SK-N-SH treated with all-trans-retinoic acid at 6 μM for 48 hours (cell line): ENCODE results near the gene ALDH8A1.
A peak's percentile ranks its signal among the peaks of the same experiment; 100 is the strongest.
"Not testable (repeated sequence)": the region's sequence is repeated elsewhere in the genome, so short reads cannot be mapped to it uniquely, and the experiment has no call there.

Experiments used
- ATAC-seq: fragments of 200-7000 bp; cut with Tn5 transposase; 3 replicates; pipeline ENCODE4 v1.9.1; 2020; ENCODE audit warnings: mild to moderate bottlenecking, moderate library complexity
- ARNTL ChIP-seq: fragments of 450-650 bp; formaldehyde crosslinking; IDR thresholded peaks from 2 replicates; pipeline ENCODE4 v1.5.0; 2020; ENCODE audit warnings: low read depth, mild to moderate bottlenecking, moderate library complexity, borderline replicate concordance
- BACH2 ChIP-seq: fragments of 250-450 bp; sonication (Bioruptor Pico); IDR thresholded peaks from 2 replicates; pipeline ENCODE4 v1.9.0; 2021; ENCODE audit warnings: mild to moderate bottlenecking, borderline replicate concordance
- CSDC2 ChIP-seq: fragments of 250-450 bp; sonication (Bioruptor Pico); IDR thresholded peaks from 2 replicates; pipeline ENCODE4 v1.5.0; 2020; ENCODE audit warnings: mild to moderate bottlenecking, moderate library complexity
- ESRRG ChIP-seq: fragments of 250-450 bp; sonication (Bioruptor Pico); IDR thresholded peaks from 2 replicates; pipeline ENCODE4 v1.6.1; 2021; ENCODE audit warnings: mild to moderate bottlenecking
- GLIS3 ChIP-seq: fragments of 250-450 bp; sonication (Bioruptor Pico); IDR thresholded peaks from 2 replicates; pipeline ENCODE4 v1.5.0; 2020; ENCODE audit warnings: mild to moderate bottlenecking, moderate library complexity
- ISL1 ChIP-seq: fragments of 250-450 bp; sonication (Bioruptor Pico); IDR thresholded peaks from 2 replicates; pipeline ENCODE4 v2.1.2; 2022; ENCODE audit warnings: mild to moderate bottlenecking, moderate library complexity
- OSR1 ChIP-seq: fragments of 250-450 bp; sonication (Bioruptor Pico); IDR thresholded peaks from 2 replicates; pipeline ENCODE4 v1.8.0; 2022; ENCODE audit warnings: moderate library complexity, mild to moderate bottlenecking, inconsistent platforms
- PPARA ChIP-seq: fragments of 250-450 bp; sonication (Bioruptor Pico); IDR thresholded peaks from 2 replicates; pipeline ENCODE4 v1.5.0; 2020; ENCODE audit warnings: mild to moderate bottlenecking, borderline replicate concordance
- SNAI2 ChIP-seq: fragments of 250-450 bp; sonication (Bioruptor Pico); IDR thresholded peaks from 2 replicates; pipeline ENCODE4 v1.5.0; 2020; ENCODE audit warnings: mild to moderate bottlenecking, moderate library complexity
- TOX ChIP-seq: fragments of 250-450 bp; sonication (Bioruptor Pico); IDR thresholded peaks from 2 replicates; pipeline ENCODE4 v1.8.0; 2021; ENCODE audit warnings: mild to moderate bottlenecking, moderate library complexity, borderline replicate concordance
- ZC3H10 ChIP-seq: fragments of 250-450 bp; sonication (Bioruptor Pico); IDR thresholded peaks from 2 replicates; pipeline ENCODE4 v1.5.1; 2021; ENCODE audit warnings: mild to moderate bottlenecking, moderate library complexity
- ZFP3 ChIP-seq: fragments of 250-450 bp; sonication (Bioruptor Pico); IDR thresholded peaks from 2 replicates; pipeline ENCODE4 v1.5.0; 2020; ENCODE audit warnings: mild to moderate bottlenecking, moderate library complexity
- ZFP30 ChIP-seq: fragments of 450-650 bp; formaldehyde crosslinking; IDR thresholded peaks from 2 replicates; pipeline ENCODE4 v1.5.0; 2022; ENCODE audit warnings: mild to moderate bottlenecking, moderate library complexity
- ZNF565 ChIP-seq: fragments of 450-650 bp; formaldehyde crosslinking; conservative IDR thresholded peaks from 2 replicates; pipeline ENCODE4 v1.5.0; 2020; ENCODE audit warnings: low read depth, mild to moderate bottlenecking, moderate library complexity
- ZNF70 ChIP-seq: fragments of 450-650 bp; formaldehyde crosslinking; IDR thresholded peaks from 2 replicates; pipeline ENCODE4 v1.5.0; 2020; ENCODE audit warnings: mild to moderate bottlenecking, moderate library complexity
- ZNF8 ChIP-seq: fragments of 450-650 bp; formaldehyde crosslinking; IDR thresholded peaks from 2 replicates; pipeline ENCODE4 v1.5.0; 2020; ENCODE audit warnings: mild to moderate bottlenecking, moderate library complexity
- TF ChIP-seq, protein P1 (sequence below): fragments of 250-450 bp; sonication (Bioruptor Pico); IDR thresholded peaks from 2 replicates; pipeline ENCODE4 v1.5.0; 2020; ENCODE audit warnings: mild to moderate bottlenecking, moderate library complexity
- TF ChIP-seq, protein P2 (sequence below): fragments of 250-450 bp; sonication (Bioruptor Pico); IDR thresholded peaks from 2 replicates; pipeline ENCODE4 v1.8.0; 2020; ENCODE audit warnings: mild to moderate bottlenecking, moderate library complexity, borderline replicate concordance
- TF ChIP-seq, protein P3 (sequence below): fragments of 250-450 bp; sonication (Bioruptor Pico); IDR thresholded peaks from 2 replicates; pipeline ENCODE4 v1.5.1; 2020; ENCODE audit warnings: low read depth, mild to moderate bottlenecking, moderate library complexity
- TF ChIP-seq, protein P4 (sequence below): fragments of 250-450 bp; sonication (Bioruptor Pico); IDR thresholded peaks from 2 replicates; pipeline ENCODE4 v1.8.0; 2021; ENCODE audit warnings: low read depth, mild to moderate bottlenecking, moderate library complexity, borderline replicate concordance

The ALDH8A1 gene

DNA sequence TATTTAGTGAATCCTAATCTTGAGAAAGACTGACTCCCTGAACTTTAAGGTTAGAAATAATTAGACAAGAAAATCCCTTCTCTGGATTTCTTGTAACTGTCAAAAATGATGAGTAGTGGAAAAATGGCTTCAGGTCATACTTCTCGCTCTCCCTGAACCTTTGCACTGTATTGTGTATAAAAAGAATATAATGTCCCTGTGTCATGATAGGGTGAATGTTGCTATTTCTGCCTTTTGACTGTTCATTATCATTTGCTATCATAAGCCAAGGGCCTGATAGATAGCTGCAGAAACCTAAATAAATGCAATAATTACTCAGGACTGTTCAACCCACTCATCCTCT, 39.3 kb downstream of the ALDH8A1 start:
- no peak for TF ChIP-seq ESRRG (CRISPR knock-in tag)
- no peak for TF ChIP-seq ISL1 (CRISPR knock-in tag)
- TF ChIP-seq ZNF70 (CRISPR knock-in tag) = no peak
- ATAC-seq = no peak

DNA sequence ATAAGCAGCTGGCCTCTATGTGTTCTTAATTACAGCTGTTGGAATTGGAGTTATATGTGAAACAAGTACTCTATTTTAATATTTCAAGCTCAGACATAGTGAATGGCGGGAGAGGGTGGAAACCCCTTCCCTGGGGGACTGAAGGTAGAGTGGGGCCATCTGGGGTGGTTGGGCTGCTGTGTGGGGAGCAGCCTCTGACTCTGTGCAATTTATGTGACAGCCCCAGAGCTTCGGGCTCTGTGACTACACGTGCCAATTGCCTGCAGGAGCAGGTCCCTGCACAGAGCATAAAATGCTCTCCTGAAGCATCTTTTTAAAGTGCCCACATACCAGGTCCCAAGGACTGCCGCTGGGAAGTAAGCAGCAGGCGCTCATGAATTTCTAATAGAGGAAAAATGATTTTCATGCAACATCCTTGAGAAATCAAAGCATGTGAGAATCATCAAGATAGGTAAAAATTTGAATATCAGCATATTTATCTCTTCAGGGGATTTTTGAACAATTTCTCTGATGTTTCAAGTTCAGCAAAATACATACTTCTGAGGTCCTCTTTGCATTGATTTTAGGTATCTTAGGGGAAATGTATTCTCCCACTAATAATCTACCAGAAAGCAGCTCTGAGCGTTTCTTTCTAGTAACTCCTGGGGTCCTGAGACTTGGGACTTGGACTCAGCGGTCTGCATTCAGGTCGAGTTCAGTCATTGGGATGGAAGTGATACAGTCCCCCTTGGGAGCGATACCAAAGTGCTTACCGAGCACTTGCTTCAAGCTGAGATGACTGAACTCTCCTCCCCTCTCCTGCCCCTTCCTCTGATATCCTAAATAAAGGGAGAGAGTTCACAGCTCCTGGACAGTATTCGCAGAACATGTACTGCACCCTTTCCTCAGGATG, 40.0 kb downstream of the ALDH8A1 start:
- TF ChIP-seq OSR1 (CRISPR knock-in tag) = no peak
- no peak for TF ChIP-seq BACH2 (CRISPR knock-in tag)
- no peak for TF ChIP-seq ZNF565 (CRISPR knock-in tag)
- TF ChIP-seq SNAI2 = no peak
- TF ChIP-seq, protein P1, sequence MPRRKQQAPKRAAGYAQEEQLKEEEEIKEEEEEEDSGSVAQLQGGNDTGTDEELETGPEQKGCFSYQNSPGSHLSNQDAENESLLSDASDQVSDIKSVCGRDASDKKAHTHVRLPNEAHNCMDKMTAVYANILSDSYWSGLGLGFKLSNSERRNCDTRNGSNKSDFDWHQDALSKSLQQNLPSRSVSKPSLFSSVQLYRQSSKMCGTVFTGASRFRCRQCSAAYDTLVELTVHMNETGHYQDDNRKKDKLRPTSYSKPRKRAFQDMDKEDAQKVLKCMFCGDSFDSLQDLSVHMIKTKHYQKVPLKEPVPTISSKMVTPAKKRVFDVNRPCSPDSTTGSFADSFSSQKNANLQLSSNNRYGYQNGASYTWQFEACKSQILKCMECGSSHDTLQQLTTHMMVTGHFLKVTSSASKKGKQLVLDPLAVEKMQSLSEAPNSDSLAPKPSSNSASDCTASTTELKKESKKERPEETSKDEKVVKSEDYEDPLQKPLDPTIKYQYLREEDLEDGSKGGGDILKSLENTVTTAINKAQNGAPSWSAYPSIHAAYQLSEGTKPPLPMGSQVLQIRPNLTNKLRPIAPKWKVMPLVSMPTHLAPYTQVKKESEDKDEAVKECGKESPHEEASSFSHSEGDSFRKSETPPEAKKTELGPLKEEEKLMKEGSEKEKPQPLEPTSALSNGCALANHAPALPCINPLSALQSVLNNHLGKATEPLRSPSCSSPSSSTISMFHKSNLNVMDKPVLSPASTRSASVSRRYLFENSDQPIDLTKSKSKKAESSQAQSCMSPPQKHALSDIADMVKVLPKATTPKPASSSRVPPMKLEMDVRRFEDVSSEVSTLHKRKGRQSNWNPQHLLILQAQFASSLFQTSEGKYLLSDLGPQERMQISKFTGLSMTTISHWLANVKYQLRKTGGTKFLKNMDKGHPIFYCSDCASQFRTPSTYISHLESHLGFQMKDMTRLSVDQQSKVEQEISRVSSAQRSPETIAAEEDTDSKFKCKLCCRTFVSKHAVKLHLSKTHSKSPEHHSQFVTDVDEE (CRISPR knock-in tag) = no peak
- no peak for TF ChIP-seq CSDC2 (CRISPR knock-in tag)
- TF ChIP-seq ZFP30 = no peak
- TF ChIP-seq ZNF8 (CRISPR knock-in tag) = no peak
- TF ChIP-seq ESRRG (CRISPR knock-in tag) = no peak
- TF ChIP-seq ARNTL = no peak
- TF ChIP-seq PPARA (CRISPR knock-in tag) = no peak
- TF ChIP-seq, protein P2, sequence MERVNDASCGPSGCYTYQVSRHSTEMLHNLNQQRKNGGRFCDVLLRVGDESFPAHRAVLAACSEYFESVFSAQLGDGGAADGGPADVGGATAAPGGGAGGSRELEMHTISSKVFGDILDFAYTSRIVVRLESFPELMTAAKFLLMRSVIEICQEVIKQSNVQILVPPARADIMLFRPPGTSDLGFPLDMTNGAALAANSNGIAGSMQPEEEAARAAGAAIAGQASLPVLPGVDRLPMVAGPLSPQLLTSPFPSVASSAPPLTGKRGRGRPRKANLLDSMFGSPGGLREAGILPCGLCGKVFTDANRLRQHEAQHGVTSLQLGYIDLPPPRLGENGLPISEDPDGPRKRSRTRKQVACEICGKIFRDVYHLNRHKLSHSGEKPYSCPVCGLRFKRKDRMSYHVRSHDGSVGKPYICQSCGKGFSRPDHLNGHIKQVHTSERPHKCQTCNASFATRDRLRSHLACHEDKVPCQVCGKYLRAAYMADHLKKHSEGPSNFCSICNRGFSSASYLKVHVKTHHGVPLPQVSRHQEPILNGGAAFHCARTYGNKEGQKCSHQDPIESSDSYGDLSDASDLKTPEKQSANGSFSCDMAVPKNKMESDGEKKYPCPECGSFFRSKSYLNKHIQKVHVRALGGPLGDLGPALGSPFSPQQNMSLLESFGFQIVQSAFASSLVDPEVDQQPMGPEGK (CRISPR knock-in tag) = no peak
- TF ChIP-seq, protein P3, sequence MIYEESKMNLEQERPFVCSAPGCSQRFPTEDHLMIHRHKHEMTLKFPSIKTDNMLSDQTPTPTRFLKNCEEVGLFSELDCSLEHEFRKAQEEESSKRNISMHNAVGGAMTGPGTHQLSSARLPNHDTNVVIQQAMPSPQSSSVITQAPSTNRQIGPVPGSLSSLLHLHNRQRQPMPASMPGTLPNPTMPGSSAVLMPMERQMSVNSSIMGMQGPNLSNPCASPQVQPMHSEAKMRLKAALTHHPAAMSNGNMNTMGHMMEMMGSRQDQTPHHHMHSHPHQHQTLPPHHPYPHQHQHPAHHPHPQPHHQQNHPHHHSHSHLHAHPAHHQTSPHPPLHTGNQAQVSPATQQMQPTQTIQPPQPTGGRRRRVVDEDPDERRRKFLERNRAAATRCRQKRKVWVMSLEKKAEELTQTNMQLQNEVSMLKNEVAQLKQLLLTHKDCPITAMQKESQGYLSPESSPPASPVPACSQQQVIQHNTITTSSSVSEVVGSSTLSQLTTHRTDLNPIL = no peak
- no peak for TF ChIP-seq GLIS3
- no peak for TF ChIP-seq ISL1 (CRISPR knock-in tag)
- TF ChIP-seq, protein P4, sequence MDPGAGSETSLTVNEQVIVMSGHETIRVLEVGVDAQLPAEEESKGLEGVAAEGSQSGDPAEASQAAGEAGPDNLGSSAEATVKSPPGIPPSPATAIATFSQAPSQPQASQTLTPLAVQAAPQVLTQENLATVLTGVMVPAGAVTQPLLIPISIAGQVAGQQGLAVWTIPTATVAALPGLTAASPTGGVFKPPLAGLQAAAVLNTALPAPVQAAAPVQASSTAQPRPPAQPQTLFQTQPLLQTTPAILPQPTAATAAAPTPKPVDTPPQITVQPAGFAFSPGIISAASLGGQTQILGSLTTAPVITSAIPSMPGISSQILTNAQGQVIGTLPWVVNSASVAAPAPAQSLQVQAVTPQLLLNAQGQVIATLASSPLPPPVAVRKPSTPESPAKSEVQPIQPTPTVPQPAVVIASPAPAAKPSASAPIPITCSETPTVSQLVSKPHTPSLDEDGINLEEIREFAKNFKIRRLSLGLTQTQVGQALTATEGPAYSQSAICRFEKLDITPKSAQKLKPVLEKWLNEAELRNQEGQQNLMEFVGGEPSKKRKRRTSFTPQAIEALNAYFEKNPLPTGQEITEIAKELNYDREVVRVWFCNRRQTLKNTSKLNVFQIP (CRISPR knock-in tag) = no peak
- no peak for TF ChIP-seq ZC3H10 (CRISPR knock-in tag)
- TF ChIP-seq TOX (CRISPR knock-in tag) = no peak
- TF ChIP-seq ZFP3 (CRISPR knock-in tag) = no peak
- peak; percentile 22; the same call in 2 of the 3 replicates for ATAC-seq

DNA sequence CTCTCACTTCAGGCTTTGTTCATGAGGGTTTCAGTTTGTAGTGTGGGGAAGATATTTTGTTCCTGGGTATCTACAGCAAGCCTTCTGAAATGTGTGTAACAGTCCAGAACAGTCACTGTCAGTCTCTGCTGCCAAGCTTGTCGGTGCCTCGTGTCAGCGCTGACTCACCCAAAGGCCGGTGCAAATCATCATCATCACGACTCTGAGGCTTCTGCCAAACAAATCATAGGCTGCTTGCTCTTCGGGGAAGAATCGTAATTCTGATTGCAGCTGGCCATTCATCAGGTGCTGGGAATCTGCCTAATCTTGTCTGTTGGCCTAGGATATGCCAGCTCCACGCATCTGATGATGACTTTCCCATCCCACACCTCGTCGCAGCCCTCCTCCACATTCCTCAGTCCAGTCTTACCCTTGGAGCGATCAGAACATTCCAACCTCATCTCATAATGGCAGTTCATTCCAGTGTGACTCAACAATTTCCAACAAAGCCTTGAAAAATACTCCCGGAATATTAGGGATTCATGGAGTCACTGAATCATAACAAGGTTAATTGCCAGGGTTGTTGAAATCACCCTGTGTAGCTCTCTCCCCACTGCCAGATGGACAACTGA, 40.9 kb downstream of the ALDH8A1 start:
- ATAC-seq = peak; percentile 93
- TF ChIP-seq ZFP3 (CRISPR knock-in tag) (peak; percentile 37; the same call in 1 of the 2 replicates), TOX (CRISPR knock-in tag) (peak; percentile 76; the same call in 1 of the 2 replicates), CSDC2 (CRISPR knock-in tag) (no peak), ZC3H10 (CRISPR knock-in tag) (peak; percentile 67; the same call in 1 of the 2 replicates), SNAI2 (0 out of 2 replicates have a peak, but pooled peaks have one; percentile 23)
- TF ChIP-seq, protein P3 = peak; percentile 67
- TF ChIP-seq, protein P4 (CRISPR knock-in tag) = peak; percentile 7; the same call in 1 of the 2 replicates
- TF ChIP-seq, protein P2 (CRISPR knock-in tag) = no peak

DNA sequence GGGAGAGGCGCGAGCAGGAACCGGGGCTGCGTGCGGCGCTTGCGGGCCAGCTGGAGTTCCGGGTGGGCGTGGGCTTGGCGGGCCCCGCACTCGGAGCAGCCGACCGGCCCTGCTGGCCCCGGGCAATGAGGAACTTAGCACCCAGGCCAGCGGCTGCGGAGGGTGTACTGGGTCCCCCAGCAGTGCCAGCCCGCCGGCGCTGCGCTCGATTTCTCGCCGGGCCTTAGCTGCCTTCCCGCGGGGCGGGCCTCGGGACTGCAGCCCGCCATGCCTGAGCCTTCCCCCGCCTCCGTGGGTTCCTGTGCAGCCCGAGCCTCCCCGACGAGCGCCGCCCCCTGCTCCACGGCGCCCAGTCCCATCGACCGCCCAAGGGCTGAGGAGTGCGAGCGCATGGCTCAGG, 45.2 kb downstream of the ALDH8A1 start:
- not testable (repeated sequence) for ATAC-seq
